Occipital lobe (tissue), 2 donors: ENCODE data around the gene SLK. TPM values are rescaled to one million over a fixed set of nuclear protein-coding genes. Genes with fewer than 3 reads are reported as not detected.
A peak's percentile ranks its signal among the peaks of the same experiment; 100 is the strongest.

Experiments used
- DNase-seq: peaks from one replicate; lab custom pipeline; 2025; lab: John Stamatoyannopoulos, UW
- total RNA-seq: library from RNA; depleted of rRNA; stranded (reverse); fragments of >200 nt; gene quantifications from one replicate; pipeline ENCODE4 v1.2.3, GENCODE V29; 2014

Gene SLK
- total RNA-seq, 1 donor from 2014 or later, result 76.7 TPM

DNA sequence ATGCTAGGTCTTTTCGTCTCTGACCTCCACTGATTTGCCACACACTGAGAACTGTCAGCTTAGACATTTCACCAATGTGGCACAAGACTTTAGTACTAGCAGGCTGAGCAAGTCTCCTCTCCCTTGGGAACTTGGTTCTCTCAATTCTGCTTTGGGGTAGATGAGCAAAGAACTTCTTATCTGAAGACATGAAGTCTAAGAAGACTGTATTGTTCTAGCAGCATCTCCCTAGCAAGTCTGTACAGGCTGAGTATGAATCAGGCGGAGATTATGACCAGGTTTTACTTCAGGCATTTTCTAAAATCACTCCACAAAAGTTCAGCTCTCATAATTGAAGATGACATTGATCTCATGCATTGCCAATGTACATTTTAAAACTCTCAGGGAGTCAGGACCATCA, 25.1 kb upstream of the SLK start:
- DNase-seq, result no peak

DNA sequence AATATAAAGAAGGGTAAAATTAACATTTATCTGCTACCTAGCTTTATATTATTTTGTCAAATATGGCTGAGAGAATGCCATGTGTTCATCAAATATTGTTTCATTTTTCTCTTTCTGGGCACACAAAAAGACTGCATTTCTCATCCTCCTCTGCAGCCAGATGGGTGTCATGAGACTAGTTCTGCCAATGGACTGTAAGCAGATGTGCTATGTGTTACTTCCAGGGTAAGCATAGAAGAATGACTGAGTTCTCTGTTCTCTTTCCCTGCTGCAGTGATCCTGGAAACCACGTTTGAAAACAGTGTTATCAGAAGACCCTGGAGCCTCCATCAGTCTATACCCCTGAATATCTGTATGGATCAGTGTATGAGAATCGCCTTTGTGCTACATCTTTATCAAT, 24.1 kb upstream of the SLK start:
- no peak for DNase-seq

DNA sequence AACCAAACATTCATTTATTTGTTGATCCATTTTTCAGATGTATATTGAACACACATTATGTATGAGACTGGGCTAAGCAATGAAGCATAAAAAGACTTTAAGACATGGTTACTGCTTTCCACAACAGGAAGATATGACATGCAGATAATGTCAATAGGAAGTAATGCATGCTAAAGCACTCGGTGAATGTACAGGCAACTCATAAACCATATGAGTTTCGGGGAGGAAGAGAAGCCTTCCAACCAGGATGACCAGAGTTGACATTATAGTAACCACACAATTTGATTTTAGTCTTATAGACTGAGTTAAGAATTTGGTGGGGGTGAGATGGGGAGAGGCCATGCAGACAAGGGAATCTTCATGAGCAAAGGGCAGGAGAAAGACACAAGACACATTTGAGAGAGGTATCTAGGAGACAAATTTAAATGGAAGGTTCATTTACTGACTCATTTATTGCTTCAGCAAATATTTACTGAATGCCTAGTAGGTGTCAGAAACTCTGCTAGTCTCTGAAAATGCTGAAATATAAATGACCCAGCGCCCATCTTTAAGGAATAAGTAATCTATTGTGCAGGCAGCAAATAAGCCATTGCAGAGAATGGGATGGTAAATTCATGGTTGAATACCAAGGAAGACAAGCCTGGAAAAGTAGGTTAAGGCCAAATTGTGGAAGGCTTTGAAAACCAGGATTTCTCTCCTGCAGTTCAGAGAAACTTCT, 19.0 kb upstream of the SLK start:
- no peak for DNase-seq

DNA sequence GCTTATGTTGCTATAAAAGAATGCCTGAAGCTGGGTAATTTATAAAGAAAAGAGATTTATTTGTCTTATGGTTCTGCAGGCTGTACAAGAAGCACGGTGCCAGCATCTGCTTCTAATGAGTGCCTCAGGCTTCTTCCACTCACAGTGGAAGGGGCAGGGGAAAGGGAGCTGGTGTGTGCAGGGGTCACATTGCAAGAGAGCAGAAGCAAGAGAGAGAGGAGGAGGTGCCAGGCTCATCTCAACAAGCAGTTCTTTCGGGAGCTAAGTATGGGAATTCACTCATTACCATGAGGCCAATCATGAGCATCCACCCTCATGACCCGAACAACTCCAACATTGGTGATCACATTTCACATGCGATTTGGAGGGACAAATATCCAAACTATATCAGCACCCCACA, 17.2 kb upstream of the SLK start:
- DNase-seq, result no peak

DNA sequence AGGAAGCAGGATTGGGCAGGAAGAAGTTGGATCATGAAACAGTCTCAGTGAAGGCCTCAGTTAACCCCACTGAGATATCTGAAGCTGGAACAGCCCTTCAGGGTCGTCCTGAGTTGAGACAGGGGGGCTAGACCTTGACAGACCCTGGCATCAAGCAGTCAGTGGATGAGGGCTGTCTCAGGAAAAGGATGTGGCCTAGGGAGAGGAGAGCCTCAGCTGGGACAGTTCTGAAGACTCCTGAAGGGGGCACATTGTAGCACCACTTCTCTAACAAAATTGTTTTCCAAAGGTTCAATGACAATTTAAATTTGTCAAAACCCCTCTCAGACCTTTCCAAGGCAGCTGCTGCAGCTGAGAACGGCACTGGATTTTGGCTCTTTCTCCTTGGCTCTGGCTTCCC, 15.8 kb upstream of the SLK start:
- DNase-seq, result no peak

DNA sequence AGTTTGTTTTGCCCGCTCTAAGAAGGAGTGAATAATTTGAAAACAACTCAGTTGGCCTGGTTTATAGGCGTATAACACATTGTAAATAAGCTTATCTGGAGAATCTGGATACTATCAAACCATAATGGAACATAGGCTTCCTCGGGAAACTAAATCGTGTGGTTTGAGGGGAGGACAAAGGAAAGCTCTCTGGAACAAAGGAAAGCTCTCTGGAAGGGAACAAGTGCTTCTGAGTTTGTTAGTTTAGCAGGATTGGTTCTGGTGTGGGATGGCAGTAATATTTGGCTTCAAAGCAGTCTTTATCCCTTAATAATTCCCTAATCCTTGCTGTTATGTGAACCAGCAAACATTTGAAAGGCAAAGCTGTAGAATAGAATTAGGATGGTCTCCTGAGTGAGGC, 15.0 kb upstream of the SLK start:
- DNase-seq, result no peak

DNA sequence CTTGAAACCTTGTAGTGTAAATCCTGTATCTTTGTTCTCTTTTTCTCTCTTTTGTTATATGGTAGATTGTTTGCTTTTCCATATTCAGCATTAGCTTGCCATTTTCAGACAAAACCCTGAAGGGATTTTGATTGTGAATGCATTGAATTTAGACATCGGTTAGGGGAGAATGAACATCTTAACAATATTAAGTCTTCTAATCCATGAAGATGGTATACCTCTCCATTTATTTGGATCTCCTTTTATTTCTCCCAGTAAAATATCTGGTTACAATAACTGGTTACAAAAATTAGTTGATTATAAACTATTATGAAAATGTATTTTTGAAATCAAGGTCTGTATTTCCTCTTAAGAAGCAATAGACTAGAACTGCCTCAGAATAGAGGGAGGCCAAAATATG, 12.4 kb upstream of the SLK start:
- DNase-seq, result no peak

DNA sequence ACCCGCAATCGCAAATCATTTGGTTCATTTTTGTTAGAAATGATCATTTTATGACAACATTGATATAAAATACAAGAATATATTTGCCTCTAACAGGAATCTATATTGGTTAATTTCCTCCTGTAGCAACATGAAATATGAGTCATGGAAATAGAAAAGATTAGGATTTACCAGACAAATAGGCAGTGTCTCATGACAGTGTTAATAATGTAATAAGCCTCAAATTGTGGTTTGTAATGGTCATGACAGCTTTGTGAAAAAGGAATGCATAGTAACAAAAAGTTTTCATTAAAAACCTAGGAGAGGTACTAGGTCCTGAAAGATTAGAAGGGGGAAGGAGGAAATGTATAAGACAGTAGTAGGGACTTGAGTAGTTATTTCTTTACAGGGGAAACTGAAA, 7.9 kb upstream of the SLK start:
- no peak for DNase-seq

DNA sequence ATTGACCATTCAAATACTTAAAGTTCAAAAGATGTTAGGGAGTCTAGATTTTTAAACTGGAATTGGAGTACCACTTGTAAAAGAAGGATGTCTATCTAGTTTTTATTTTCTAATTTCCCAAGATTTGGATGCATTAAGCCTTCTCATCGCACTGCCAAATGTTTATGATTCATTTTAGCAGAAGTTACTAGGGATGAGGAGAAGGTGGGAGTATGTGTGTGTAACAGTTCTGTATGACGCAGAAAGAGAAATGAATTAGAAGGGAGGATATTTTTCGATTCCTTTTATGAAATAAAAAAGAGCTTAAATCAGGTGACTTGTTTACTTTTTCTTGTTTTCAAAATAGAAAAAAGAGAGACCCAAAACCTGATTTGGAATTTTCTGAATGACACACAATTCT, 6.8 kb upstream of the SLK start:
- DNase-seq, result no peak

DNA sequence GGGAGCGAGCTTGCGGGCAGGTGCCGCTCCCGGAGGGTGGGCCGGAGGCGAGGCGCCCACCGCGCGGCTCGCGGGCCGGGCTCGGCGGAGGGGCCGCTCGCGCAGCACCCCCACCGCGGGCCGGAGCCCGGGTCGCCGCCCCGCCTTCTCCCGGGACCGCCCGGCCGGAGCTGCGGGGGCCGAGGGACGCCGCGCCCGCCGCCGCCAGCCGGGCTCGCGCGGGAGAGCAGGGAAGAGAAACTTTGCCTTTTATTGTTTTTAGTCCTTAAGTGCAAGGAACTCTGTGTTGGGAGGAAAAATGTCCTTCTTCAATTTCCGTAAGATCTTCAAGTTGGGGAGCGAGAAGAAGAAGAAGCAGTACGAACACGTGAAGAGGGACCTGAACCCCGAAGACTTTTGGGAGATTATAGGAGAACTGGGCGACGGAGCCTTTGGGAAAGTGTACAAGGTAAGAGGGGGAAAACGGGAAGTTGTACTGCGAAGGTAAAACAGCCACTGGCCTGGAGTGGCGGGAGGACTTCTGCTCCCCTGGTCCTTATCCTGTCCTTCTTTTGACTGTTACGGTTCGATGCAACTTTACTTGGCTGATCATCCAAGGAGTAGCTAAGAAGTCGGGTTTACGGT, 620 bp downstream of the SLK start:
- DNase-seq, result no peak

DNA sequence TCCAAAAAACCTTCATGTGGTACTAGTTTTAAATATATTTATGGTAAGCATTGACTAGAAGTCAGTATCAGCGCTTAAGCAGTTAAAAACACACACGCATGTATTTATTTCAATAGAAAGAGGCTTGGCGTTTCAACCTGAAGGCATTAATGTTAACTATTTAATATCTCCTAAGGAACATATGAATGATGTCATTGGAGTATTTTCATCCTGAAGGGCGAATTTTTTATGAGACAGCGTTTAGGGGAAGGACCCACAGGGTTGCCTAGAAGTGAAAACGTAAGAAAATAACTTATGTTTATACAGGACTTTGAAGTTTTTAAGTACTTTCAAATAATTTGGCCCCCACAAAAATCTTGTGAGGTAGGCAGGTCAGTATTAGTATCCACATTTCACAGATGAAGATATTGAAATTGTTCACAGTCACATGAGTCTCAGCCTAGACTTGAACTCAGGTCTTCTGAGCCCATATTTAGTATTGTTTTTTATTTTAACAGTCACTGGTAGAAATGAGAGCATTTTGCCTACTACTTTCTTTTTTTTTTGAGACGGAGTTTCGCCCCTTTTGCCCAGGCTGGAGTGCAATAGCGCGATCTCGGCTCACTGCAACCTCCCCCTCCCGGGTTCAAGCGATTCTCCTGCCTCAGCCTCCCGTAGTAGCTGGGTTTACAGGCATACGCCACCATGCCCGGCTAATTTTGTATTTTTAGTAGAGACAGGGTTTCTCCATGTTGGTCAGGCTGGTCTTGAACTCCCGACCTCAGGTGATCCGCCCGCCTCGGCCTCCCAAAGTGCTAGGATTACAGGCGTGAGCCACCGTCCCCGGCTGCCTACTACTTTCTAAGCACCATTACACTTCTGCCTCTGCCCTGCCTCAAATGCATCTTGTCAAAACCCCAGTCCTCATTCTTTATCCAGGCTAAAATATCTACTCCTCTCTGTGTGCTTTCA, 1.8 kb downstream of the SLK start:
- no peak for DNase-seq

DNA sequence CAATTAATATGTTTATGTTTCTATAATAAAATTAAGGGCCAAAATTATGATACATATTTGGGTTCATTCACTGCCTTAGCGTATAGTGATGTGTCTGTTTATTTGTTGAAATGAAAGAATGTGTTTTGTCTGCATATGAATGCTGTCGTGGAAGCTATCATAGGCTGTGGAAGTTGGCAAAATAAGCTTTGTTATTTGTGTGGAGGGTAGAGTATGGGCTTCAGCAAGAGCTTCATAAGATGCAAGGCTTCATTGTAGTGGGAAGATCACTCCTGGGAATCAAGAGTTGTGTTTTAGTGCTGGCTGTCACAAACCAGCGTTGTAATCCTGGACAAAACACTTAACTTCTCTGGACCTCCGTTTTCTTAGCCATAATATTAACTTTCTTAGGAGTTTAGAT, 2.5 kb downstream of the SLK start:
- DNase-seq, result no peak

DNA sequence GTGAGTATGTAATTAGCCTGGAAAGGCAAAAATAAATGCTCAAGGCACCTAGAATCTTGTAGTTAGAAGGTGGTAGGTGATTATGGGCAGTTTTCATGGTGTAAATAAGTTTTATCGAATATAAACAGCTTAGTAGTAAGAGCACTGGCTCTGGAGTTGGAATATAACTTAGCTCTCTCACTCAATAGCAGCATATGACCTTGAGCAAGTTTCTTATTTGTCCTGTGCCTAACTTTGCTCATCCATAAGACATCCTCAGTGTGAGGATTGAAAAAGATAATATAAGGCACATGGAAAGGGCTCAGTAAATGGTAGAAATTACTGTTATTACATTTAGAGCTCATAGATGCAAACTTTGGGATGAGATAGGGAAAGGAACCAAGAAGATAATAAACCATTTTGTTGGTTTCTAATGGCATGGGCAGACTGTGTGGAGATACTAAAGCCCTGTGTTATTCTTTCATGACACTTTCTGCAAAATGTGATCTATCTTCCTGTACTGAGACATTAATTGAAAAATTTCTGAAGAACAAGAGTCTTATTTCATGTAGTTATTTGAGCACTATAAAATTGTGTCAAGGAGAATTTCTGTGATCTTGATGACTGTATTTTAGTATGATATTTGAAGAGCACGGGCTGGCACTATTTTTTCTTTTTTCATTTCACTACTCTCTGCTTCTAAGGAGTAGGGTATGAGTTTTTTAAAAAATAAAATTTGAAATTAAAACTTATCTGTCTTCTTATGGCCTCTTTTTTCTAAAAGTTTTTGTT, 3.1 kb downstream of the SLK start:
- DNase-seq, result no peak

DNA sequence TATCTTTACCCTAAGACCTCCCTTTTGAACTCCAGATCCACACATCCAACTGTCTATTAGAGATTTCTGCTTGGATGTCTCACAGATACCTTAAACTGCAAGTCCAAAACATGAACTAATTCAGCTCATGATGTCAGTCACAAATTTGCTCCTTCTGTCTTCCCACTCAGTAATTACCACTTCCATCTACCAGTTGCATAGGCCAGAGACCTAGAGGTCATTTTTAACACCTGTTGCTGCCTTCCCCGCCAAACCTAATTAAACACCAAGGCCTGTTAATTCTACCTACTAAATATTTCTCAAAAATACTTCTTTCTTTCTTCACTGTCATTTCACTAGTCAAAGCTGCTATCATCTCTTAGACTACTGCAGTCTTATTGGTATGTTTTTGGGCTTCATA, 8.2 kb downstream of the SLK start:
- no peak for DNase-seq

DNA sequence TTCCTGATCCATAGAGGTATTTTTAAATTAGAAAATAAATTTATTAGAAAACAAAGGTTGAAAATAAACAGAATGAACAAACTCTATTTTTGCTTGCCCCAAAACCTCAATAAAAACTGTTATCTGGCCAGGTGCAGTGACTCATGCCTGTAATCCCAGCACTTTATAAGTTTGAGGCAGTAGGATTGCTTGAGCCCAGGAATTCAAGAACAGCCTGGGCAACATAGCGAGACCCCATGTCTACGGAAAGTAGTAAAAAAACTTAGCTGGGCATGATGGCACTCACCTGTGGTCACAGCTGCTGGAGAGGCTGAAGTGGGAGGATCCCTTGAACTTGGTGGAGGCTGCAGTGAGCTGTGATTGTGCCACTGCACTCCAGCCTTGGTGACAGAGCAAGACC, 10.3 kb downstream of the SLK start:
- no peak for DNase-seq

DNA sequence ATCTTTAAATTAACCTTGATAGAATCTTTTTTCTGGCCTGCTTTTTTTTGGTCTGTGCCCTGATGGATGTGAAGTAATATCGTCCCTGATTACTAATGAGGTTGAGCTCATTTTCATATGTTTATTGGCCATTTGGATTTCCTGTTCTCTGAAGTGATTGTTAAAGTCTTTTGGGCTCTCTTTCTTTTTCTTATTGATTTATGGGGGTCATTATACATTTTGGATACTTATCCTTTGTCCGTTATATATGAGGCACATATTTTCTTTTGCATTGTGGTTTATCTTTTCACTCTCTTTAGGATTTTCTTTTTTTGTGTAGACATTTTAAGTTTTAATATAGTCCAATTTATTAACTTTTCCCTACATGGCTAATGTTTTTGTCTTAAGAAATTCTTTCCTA, 12.6 kb downstream of the SLK start:
- DNase-seq, result no peak

DNA sequence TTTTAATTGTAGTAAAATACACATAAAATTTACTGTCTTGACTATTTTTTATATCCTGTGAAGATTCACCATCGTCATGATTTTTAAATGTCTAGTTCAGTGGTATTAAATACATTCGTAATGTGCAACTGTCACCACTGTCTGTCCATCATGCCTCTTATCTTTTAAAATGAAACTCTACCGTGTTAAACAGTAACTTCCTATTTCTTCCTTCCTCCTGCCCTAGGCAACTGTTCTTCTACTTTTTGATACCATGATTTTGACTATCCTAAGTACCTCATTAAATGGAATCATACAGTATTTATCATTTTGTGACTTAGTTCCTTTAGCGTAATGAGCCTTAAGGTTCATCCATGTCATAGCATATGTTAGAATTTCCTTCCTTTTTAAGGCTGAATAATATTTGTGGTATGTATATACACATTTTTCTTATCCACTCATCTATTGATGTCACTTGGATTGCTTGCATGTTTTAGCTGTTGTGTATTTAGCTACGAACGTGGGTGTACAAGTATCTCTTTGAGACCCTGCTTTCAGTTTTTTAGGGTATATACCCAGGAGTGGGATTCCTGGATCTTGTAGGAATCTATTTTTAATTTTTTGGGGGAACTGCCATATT, 13.5 kb downstream of the SLK start:
- DNase-seq, result no peak

DNA sequence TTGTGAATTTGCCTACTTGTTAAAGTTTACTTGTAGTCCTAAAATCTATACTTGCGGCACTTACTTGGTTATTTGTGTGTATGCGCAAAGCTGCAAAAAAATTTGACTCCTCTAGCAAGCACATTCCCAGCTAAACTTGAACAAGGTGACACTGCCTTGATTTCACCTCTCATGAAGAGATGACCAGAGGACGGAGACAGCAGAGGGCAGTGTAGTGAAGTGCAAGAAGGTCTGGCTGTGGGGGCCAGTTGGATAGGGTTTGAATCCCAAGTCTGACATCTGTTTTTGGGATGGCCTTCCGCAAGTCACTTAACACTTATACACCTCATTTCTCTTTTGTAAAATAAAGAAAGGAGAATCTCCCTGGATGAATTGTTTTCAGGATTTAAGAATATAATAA, 15.7 kb downstream of the SLK start:
- peak; percentile 5 for DNase-seq

DNA sequence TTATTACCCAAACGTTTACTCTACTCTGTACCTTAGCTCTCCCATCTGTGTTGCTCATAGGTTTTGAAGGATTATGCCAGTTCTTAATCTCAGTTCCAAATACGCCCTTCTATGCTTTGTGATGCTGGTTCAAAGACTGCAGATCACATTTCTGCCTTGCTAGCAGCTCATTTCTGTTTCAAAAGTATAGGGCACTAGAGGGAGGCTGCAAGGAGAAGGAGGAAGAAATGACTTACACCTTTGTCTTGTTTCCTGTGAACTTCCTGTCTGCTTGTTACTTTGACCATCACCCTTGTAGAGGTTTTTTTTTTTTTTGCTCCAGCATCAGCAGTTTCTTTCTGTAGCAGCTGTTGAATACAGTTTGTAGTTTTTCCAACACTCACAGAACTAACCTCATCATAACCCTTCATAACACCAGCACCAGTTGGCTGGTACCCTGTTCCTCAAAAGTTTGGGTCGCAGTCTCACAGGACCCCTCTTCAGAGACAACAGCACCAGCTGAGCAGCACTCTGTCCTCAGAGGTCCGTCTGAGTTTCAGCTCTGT, 16.5 kb downstream of the SLK start:
- no peak for DNase-seq

DNA sequence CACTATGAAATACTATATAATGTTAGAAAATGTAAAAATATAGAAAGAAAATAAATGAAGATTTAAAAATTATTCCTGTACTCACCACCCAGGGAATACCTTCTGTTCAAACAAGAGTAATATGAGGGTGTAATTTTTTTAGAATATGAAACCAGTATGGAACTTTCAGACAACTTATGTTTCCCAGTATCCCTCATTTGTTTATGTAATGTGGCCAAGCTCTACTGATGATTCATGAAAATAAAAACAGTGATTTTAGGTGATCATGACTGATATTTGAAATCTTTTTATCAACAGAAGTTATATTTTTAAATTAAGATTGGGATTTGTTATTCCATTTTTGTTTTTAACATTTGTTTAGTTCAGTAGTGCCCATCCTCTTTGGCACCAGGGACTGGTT, 18.8 kb downstream of the SLK start:
- no peak for DNase-seq

DNA sequence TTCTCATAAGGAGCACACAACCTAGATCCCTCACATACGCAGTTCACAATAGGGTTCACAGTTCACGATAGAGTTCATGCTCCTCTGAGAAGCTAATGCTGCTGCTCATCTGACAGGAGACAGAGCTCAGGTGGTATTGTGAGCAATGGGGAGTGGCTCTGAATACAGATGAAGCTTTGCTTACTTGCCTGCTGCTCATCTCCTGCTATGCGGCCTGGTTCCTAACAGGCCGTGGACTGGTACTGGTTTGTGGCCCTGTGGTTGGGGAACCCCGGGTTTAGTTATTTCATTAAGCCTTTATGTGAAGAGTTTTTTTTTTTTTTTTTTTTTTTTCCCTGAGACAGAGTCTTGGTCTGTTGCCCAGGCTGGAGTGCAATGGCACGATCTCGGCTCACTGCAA, 19.4 kb downstream of the SLK start:
- DNase-seq, result no peak
